T-helper 2 cell treated with Interferon-gamma antibody and Interleukin-4, amounts not matched to agents 5 μg/mL and 100 μg/mL, for 36 hours (primary cell): ENCODE measurements around the gene MAF.

ENCODE experiments used
- DNase-seq: peaks from one replicate; pipeline ENCODE4 v3.0.0; 2021; ENCODE audit warnings: low spot score
- H3K27ac Mint-ChIP-seq: one replicate; pipeline ENCODE4 v1.8.0; 2021; ENCODE audit warnings: mild to moderate bottlenecking, mixed read lengths
- H3K27me3 Mint-ChIP-seq: one replicate; pipeline ENCODE4 v1.8.0; 2021; ENCODE audit warnings: low read depth, mixed read lengths
- H3K36me3 Mint-ChIP-seq: one replicate; pipeline ENCODE4 v1.8.0; 2021; ENCODE audit warnings: low read depth, mixed read lengths
- H3K4me1 Mint-ChIP-seq: one replicate; pipeline ENCODE4 v1.8.0; 2021; ENCODE audit warnings: low read depth, mixed read lengths
- H3K4me3 Mint-ChIP-seq: one replicate; pipeline ENCODE4 v1.8.0; 2022; ENCODE audit warnings: mild to moderate bottlenecking, moderate library complexity, mixed read lengths
- H3K9me3 Mint-ChIP-seq: one replicate; pipeline ENCODE4 v1.8.0; 2021; ENCODE audit warnings: mixed read lengths

MAF gene

GRCh38 chr16:79603055-79603454, 2.5 kb upstream of the MAF start:
- DNase-seq: no peak
- H3K9me3 Mint-ChIP-seq: no peaks in the 10 kb centered on the region
- H3K36me3 Mint-ChIP-seq: peaks cover 15% of the 10 kb centered on the region
- no peak overlapping the region for H3K27ac Mint-ChIP-seq
- H3K4me1 Mint-ChIP-seq: peaks cover 42% of the 10 kb centered on the region
- H3K27me3 Mint-ChIP-seq: peaks cover 5% of the 10 kb centered on the region
- H3K4me3 Mint-ChIP-seq: peak overlapping the region; percentile 87

- peak overlapping the region; percentile 87 for H3K4me3 Mint-ChIP-seq
- peak overlapping the region; percentile 68 for H3K27ac Mint-ChIP-seq
- no peak for DNase-seq
- peaks cover 5% of the 10 kb centered on the region for H3K27me3 Mint-ChIP-seq
- H3K36me3 Mint-ChIP-seq: peaks cover 19% of the 10 kb centered on the region
- peaks cover 42% of the 10 kb centered on the region for H3K4me1 Mint-ChIP-seq
- H3K9me3 Mint-ChIP-seq: no peaks in the 10 kb centered on the region
Measured at GRCh38 chr16:79602628-79603014, 2.1 kb upstream of the MAF start.

- peak overlapping the region; percentile 68 for H3K27ac Mint-ChIP-seq
- peak overlapping the region; percentile 87 for H3K4me3 Mint-ChIP-seq
- peaks cover 5% of the 10 kb centered on the region for H3K27me3 Mint-ChIP-seq
- H3K36me3 Mint-ChIP-seq: peaks cover 22% of the 10 kb centered on the region
- H3K9me3 Mint-ChIP-seq: no peaks in the 10 kb centered on the region
- peaks cover 42% of the 10 kb centered on the region for H3K4me1 Mint-ChIP-seq
- DNase-seq: peak; percentile 77
Measured at GRCh38 chr16:79601931-79602627, 1.5 kb upstream of the MAF start.

DNA sequence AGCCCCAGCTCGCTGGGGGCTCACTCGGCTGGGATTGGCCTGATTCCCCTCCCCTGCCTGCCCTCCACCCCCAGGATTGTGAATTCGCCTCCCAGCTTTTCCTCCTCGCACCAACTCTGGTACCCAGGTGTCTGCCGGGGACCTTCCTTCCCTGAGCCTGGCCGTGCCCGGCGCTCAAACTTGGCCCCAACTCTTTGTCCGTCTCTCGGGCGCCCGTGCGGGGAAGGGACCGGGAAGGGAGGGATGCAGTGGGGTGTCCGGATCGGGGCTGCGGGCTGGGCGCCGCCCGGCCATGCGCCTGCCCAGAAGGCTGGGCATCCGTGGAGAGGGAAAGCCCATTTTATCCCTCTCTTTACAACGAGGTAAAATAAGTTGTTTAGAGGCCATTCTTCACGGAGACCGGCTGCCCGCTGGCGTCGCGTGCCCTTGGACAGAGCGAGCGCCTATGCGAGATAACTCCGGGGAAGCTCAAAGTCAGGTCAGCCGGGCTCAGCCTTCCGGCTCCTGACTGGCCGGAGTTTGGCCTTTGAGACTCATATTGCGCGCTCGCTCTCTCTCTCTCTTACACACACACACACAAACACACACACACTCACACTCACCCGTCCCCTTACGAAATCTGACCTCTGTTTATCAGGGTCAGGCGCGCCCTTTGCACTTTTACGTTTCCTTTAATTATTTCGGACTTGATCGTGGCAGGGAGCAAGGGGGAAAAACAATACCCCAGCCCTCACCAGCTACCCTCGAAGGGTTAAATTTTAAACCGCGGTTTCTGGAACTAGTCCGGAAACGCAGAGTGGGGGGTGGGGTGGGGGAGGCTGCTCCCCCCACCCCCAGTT, 774 bp upstream of the MAF start:
- DNase-seq: peak; percentile 30
- Mint-ChIP-seq H3K4me3 (peak overlapping the region; percentile 87), H3K4me1 (peaks cover 41% of the 10 kb centered on the region), H3K27me3 (peaks cover 5% of the 10 kb centered on the region), H3K27ac (peak overlapping the region; percentile 68), H3K9me3 (no peaks in the 10 kb centered on the region), H3K36me3 (peaks cover 26% of the 10 kb centered on the region)

GRCh38 chr16:79599837-79600637, 500 bp downstream of the MAF start:
- H3K9me3 Mint-ChIP-seq: no peaks in the 10 kb centered on the region
- peaks cover 35% of the 10 kb centered on the region for H3K36me3 Mint-ChIP-seq
- peaks cover 5% of the 10 kb centered on the region for H3K27me3 Mint-ChIP-seq
- DNase-seq: peak; percentile 58
- peaks cover 40% of the 10 kb centered on the region for H3K4me1 Mint-ChIP-seq
- peak overlapping the region; percentile 94 for H3K27ac Mint-ChIP-seq
- peak overlapping the region; percentile 94 for H3K4me3 Mint-ChIP-seq

DNA sequence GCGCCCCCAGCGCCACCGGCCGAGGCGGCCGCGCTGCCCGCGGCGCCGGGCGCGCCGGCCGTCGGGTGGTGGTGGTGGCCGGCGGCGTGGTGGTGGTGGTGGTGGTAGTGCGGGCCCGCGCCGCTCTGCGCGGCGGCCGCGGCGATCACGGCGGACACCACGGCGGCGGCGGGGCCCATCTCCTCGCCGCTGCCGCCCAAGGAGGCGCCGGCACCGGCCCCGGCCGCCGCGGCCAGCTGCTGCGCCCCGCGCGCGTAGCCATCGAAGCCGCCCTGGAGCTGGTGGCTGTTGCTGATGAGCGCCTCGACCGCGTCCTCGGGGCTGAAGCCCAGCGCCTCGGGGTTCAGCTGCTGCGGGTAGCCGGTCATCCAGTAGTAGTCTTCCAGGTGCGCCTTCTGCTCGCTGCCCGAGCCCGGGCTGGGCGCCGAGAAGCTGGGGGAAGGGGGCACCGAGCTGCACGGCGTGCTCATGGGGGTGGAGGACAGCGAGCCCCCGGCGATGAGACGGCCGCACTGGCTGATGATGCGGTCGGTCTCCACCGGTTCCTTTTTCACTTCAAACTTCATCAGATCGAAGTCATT, 1.2 kb downstream of the MAF start:
- peaks cover 5% of the 10 kb centered on the region for H3K27me3 Mint-ChIP-seq
- H3K9me3 Mint-ChIP-seq: no peaks in the 10 kb centered on the region
- DNase-seq: peak; percentile 43
- H3K4me1 Mint-ChIP-seq: peaks cover 42% of the 10 kb centered on the region
- H3K36me3 Mint-ChIP-seq: peaks cover 40% of the 10 kb centered on the region
- peak overlapping the region; percentile 94 for H3K4me3 Mint-ChIP-seq
- peak overlapping the region; percentile 93 for H3K27ac Mint-ChIP-seq

DNA sequence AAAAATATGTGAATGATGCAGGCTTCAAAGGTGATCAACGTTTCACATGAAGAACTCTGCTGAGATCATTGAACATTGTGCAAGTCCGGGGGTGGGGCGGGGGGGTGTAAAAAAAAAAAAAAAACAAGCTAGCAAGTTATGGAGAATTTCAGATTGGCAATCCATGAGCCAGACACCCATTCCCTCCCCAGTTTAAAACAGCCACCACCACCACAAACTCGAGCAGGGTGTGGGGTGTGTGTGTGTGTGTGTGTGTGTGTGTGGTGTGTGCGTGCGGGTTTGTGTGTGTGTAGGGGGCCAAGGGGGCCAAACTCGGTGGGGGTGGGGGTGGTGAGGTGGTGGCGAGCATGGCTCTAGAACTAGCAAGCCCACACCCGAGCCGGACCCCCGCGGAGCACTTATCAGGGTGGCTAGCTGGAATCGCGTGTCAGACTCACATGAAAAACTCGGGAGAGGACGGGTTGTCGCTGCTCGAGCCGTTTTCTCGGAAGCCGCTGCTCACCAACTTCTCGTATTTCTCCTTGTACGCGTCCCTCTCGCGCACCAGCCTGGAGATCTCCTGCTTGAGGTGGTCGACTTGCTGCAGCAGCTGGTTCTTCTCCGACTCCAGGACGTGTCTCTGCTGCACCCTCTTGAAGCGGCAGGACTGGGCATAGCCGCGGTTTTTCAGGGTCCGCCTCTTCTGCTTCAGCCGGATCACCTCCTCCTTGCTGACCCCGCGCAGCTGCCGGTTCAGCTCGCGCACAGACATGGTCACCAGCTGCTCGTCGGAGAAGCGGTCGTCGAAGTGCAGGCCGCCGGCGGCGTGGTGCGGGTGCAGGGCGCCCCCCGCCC, 2.0 kb downstream of the MAF start:
- Mint-ChIP-seq H3K4me3 (peak overlapping the region; percentile 95), H3K27me3 (peaks cover 2% of the 10 kb centered on the region), H3K9me3 (no peaks in the 10 kb centered on the region), H3K36me3 (peaks cover 48% of the 10 kb centered on the region), H3K27ac (peak overlapping the region; percentile 94), H3K4me1 (peaks cover 37% of the 10 kb centered on the region)
- peak; percentile 55 for DNase-seq

DNA sequence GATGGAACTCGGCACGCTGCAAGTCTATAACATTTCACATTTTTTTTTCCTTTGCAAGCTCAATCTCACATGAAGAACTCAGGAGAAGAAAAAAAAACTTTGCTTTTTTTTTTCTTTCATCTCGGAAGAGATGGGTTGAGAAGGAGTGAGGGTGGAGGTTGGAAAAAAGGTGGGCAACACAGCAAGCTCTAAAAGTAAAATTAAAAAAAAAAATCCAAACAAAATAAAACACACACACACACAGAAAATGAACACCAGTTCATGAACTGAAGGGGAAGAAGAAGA, 2.5 kb downstream of the MAF start:
- Mint-ChIP-seq H3K27me3 (peaks cover 2% of the 10 kb centered on the region), H3K36me3 (peaks cover 52% of the 10 kb centered on the region), H3K9me3 (no peaks in the 10 kb centered on the region), H3K4me1 (peaks cover 38% of the 10 kb centered on the region), H3K27ac (peak overlapping the region; percentile 94), H3K4me3 (peak overlapping the region; percentile 95)
- DNase-seq: no peak

GRCh38 chr16:79597277-79598062, 3.1 kb downstream of the MAF start:
- H3K9me3 Mint-ChIP-seq: no peaks in the 10 kb centered on the region
- no peak for DNase-seq
- H3K36me3 Mint-ChIP-seq: peaks cover 56% of the 10 kb centered on the region
- H3K4me3 Mint-ChIP-seq: peak overlapping the region; percentile 95
- H3K27ac Mint-ChIP-seq: peak overlapping the region; percentile 94
- H3K4me1 Mint-ChIP-seq: peaks cover 33% of the 10 kb centered on the region
- peaks cover 2% of the 10 kb centered on the region for H3K27me3 Mint-ChIP-seq

GRCh38 chr16:79595931-79596450, 4.5 kb downstream of the MAF start:
- no peaks in the 10 kb centered on the region for H3K9me3 Mint-ChIP-seq
- peak overlapping the region; percentile 95 for H3K4me3 Mint-ChIP-seq
- DNase-seq: no peak

DNA sequence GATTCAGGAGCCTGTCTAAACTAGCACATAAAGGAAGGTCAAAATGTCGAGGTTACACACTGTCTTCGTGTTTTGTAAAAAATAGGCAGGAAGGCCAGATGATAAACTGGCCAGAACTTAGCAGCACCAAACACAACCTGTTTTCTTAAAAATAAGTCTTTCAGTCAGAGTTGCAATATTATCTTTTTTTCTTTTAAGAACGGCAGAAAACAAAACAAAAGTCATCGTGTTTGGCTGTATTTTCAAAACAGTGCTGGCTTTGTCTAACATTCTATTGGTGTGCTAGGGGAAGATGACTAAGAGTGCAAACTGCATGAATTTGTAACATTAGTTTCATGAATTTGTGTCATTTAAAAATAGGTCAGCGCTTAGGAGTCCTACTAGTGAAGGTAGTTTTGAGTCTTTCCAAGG, 5.3 kb downstream of the MAF start:
- Mint-ChIP-seq H3K9me3 (no peaks in the 10 kb centered on the region), H3K4me3 (peak overlapping the region; percentile 95), H3K4me1 (peaks cover 26% of the 10 kb centered on the region), H3K36me3 (peaks cover 59% of the 10 kb centered on the region), H3K27me3 (peaks cover 5% of the 10 kb centered on the region), H3K27ac (peak overlapping the region; percentile 71)
- no peak for DNase-seq

More at GRCh38 chr16:79595931-79596450, 4.5 kb downstream of the MAF start:
- H3K27me3 Mint-ChIP-seq: peaks cover 2% of the 10 kb centered on the region
- peaks cover 25% of the 10 kb centered on the region for H3K4me1 Mint-ChIP-seq
- peaks cover 60% of the 10 kb centered on the region for H3K36me3 Mint-ChIP-seq
- H3K27ac Mint-ChIP-seq: peak overlapping the region; percentile 71

GRCh38 chr16:79593754-79594153, 6.8 kb downstream of the MAF start:
- H3K27ac Mint-ChIP-seq: no peak overlapping the region
- no peaks in the 10 kb centered on the region for H3K9me3 Mint-ChIP-seq
- peaks cover 12% of the 10 kb centered on the region for H3K27me3 Mint-ChIP-seq
- DNase-seq: no peak
- no peak overlapping the region for H3K4me3 Mint-ChIP-seq
- peaks cover 29% of the 10 kb centered on the region for H3K4me1 Mint-ChIP-seq
- peaks cover 55% of the 10 kb centered on the region for H3K36me3 Mint-ChIP-seq
